ENCODE data around the gene INTS13.

DNA sequence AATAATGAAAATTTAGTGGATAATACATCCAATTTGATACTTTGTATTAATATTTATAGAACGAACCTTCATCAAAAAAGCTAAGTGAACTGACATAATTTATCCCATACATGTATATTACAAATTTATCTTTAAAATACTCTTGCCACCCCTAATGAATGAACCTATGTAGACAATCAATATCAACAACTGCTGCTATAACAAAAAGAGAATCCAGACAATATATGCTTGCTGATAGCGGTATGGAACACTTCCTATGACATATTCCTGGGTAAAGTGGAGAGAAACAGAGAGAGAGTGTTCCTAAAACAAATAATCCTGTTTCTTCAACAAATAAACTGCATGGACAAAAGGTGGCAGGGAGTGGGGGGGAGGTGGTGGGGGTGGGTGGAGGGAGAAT is 45.1 kb upstream of the INTS13 start:
- TF ChIP-seq, protein P1, sequence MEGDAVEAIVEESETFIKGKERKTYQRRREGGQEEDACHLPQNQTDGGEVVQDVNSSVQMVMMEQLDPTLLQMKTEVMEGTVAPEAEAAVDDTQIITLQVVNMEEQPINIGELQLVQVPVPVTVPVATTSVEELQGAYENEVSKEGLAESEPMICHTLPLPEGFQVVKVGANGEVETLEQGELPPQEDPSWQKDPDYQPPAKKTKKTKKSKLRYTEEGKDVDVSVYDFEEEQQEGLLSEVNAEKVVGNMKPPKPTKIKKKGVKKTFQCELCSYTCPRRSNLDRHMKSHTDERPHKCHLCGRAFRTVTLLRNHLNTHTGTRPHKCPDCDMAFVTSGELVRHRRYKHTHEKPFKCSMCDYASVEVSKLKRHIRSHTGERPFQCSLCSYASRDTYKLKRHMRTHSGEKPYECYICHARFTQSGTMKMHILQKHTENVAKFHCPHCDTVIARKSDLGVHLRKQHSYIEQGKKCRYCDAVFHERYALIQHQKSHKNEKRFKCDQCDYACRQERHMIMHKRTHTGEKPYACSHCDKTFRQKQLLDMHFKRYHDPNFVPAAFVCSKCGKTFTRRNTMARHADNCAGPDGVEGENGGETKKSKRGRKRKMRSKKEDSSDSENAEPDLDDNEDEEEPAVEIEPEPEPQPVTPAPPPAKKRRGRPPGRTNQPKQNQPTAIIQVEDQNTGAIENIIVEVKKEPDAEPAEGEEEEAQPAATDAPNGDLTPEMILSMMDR (IDR thresholded peaks at IDR 0.05; ENCODE audit: extremely low read depth in 1 of 2, insufficient read depth in 1 of 2, low read depth in 1 of 2, low read length in 2 of 2) = no peak
- TF ChIP-seq JUN (IDR thresholded peaks at IDR 0.05; ENCODE audit: borderline replicate concordance, insufficient read depth, insufficient read length, low read depth) (no peak), POLR2AphosphoS5 (IDR thresholded peaks at IDR 0.05; ENCODE audit: insufficient read depth, low read depth, low read length) (no peak), POLR2A (IDR thresholded peaks at IDR 0.05; ENCODE audit: low read depth, low read length) (no peak), EZH2 (IDR thresholded peaks at IDR 0.05; ENCODE audit: borderline replicate concordance, low read depth, low read length, severe bottlenecking) (no peak)
- TF ChIP-seq, protein P2, sequence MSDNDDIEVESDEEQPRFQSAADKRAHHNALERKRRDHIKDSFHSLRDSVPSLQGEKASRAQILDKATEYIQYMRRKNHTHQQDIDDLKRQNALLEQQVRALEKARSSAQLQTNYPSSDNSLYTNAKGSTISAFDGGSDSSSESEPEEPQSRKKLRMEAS (IDR thresholded peaks at IDR 0.05; ENCODE audit: insufficient read depth, insufficient read length) = no peak

Data from endothelial cell of umbilical vein (primary cell).